Measurements from ENCODE around the gene MOCOS.
"Not testable (repeated sequence)": the region's sequence is repeated elsewhere in the genome, so short reads cannot be mapped to it uniquely, and the experiment has no call there.

The MOCOS gene, protein sequence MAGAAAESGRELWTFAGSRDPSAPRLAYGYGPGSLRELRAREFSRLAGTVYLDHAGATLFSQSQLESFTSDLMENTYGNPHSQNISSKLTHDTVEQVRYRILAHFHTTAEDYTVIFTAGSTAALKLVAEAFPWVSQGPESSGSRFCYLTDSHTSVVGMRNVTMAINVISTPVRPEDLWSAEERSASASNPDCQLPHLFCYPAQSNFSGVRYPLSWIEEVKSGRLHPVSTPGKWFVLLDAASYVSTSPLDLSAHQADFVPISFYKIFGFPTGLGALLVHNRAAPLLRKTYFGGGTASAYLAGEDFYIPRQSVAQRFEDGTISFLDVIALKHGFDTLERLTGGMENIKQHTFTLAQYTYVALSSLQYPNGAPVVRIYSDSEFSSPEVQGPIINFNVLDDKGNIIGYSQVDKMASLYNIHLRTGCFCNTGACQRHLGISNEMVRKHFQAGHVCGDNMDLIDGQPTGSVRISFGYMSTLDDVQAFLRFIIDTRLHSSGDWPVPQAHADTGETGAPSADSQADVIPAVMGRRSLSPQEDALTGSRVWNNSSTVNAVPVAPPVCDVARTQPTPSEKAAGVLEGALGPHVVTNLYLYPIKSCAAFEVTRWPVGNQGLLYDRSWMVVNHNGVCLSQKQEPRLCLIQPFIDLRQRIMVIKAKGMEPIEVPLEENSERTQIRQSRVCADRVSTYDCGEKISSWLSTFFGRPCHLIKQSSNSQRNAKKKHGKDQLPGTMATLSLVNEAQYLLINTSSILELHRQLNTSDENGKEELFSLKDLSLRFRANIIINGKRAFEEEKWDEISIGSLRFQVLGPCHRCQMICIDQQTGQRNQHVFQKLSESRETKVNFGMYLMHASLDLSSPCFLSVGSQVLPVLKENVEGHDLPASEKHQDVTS

GRCh38 chr18:36187193-36187825, at the start of gene MOCOS:
MOCOS (plus strand) TSS chr18:36187497; CDS start chr18:36187540, 43 bp downstream.
- in situ Hi-C loops (cut with HindIII; ENCODE audit: low sequenced_read_pairs): no loop called here

- in situ Hi-C loops (cut with HindIII; ENCODE audit: low sequenced_read_pairs): no loop called here
These were observed 48.1 kb upstream of the MOCOS start for GRCh38 chr18:36139245-36139644.

- in situ Hi-C loops (cut with HindIII; ENCODE audit: low sequenced_read_pairs): no loop called here
These were observed 45.7 kb upstream of the MOCOS start for GRCh38 chr18:36141576-36141975.

GRCh38 chr18:36142751-36143150, 44.5 kb upstream of the MOCOS start:
- in situ Hi-C loops (cut with HindIII; ENCODE audit: low sequenced_read_pairs): no loop called here

DNA sequence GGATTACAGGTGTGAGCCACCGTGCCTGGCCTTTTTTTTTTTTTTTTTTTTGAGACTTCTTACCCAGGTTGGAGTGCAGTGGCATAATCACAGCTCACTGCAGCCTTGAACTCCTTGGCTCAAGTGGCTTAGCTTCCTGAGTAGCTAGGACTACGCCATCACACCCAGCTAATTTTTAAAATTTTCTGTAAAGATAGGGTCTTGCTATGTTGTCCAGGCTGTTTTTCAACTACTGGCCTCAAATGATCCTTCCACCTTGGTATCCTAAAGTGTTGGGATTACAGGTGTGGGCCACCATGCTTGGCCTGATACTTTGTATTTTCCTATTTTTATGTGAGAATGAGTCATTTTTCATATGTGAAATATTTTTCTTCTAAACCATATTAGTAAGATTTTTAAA, 43.9 kb upstream of the MOCOS start:
- in situ Hi-C loops (cut with HindIII; ENCODE audit: low sequenced_read_pairs): no loop called here

- in situ Hi-C loops (cut with HindIII; ENCODE audit: low sequenced_read_pairs): no loop called here
These were observed 37.6 kb upstream of the MOCOS start for GRCh38 chr18:36149514-36150289.

DNA sequence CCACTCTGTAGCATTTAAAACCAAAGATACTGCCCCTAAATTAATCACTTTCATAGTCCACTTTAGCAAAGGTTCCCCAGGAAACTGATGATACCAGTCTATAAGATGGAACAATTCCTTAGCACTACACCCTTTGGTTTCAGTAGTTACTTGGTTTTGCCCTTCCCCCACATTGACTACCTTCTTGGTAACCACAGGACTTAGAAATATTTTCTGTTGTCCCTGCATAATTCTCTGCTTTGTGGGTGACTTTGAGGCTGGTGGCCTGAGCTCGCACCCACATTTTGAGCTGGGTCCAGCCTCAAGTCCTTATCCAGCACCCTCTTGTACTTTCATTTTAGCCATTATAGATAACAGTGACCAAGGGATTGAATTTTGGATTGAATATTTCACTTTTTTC, 34.5 kb upstream of the MOCOS start:
- in situ Hi-C loops (cut with HindIII; ENCODE audit: low sequenced_read_pairs): no loop called here

DNA sequence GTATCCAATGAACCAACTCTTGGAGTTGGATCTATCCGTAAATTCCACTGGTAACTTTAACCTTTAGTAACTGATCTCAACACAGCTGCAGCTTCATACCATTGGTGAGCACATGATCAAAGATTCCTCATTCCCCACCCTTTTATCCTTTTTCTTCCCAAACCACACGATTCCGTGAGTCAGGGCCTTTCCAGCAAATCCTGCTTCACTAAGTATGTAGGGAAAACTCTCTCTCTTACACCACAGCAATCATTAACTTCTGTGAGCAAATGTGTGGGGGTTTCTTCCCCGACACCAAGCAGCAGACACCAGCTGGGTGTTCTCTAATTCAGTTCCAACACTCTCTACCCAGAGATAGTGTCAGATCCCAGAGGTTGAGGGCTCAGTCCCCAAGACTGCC, 34.1 kb upstream of the MOCOS start:
- in situ Hi-C loops (cut with HindIII; ENCODE audit: low sequenced_read_pairs): no loop called here

DNA sequence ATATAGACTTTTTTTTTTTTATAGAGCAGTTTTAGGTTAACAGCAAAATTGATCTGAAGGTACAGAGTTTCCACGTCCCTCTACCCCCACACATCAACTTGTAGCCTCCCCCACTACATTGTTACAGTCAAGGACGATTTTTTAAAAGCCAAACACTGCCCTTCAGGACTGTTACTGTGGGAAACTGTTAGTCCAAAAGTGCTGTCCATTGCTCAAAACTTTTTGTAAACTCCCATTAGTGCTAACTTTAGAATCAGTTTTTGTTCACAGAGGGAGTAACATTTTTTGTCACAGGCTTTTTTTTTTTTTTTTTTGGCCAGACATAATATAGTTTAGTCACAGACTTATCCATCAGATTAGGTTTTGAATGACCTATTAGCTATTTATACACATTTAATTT, 33.5 kb upstream of the MOCOS start:
- in situ Hi-C loops (cut with HindIII; ENCODE audit: low sequenced_read_pairs): no loop called here

- in situ Hi-C loops (cut with HindIII; ENCODE audit: low sequenced_read_pairs): no loop called here
These were observed 31.2 kb upstream of the MOCOS start for GRCh38 chr18:36155851-36156757.

GRCh38 chr18:36157441-36157840, 29.9 kb upstream of the MOCOS start:
- in situ Hi-C loops (cut with HindIII; ENCODE audit: low sequenced_read_pairs): no loop called here

GRCh38 chr18:36158266-36158867, 28.9 kb upstream of the MOCOS start:
- in situ Hi-C loops (cut with HindIII; ENCODE audit: low sequenced_read_pairs): no loop called here

GRCh38 chr18:36160959-36161371, 26.3 kb upstream of the MOCOS start:
- in situ Hi-C loops (cut with HindIII; ENCODE audit: low sequenced_read_pairs): no loop called here

DNA sequence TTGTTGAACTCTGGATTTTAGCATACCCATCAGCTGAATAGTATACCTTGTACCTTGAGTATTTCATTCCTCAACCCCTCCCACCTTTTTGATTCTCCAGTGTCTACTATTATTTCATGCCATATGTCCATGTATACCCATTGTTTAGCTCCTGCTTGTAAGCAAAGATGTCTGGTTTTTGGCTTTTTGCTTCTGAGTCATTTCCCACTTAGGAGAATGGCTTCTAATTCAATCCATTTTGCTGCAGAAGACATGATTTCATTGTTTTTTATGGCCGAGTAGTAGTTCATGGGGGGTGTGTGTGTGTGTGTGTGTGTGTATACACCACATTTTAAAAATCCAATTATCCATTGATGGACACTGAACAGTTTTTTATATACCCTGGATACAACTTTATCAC, 24.3 kb upstream of the MOCOS start:
- in situ Hi-C loops (cut with HindIII; ENCODE audit: low sequenced_read_pairs): no loop called here

DNA sequence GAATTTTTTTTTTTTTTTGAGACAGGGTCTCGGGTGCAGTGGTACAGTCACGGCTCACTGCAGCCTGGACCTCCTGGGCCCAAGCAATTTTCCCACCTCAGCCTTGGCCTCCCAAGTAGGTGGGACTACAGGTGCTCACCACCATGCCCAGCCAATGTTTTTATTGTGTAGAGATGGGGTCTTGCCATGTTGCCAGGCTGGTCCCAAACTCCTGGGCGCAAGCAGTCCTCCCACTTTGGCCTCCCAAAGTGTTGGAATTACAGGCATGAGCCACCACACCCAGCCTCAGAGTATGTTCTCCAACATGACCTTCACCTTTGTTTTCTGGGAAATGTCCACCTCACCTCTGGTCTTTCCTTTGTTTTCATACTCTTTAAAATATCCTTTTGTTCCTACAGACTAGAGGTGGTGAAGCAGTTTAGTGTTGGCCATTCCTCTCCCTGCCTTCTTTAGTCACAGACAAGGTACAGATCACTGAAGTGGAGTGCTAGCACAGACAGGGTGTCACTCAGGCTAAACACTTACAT, 19.5 kb upstream of the MOCOS start:
- in situ Hi-C loops (cut with HindIII; ENCODE audit: low sequenced_read_pairs): no loop called here

GRCh38 chr18:36168296-36168695, 19.0 kb upstream of the MOCOS start:
- in situ Hi-C loops (cut with HindIII; ENCODE audit: low sequenced_read_pairs): not testable (repeated sequence)

DNA sequence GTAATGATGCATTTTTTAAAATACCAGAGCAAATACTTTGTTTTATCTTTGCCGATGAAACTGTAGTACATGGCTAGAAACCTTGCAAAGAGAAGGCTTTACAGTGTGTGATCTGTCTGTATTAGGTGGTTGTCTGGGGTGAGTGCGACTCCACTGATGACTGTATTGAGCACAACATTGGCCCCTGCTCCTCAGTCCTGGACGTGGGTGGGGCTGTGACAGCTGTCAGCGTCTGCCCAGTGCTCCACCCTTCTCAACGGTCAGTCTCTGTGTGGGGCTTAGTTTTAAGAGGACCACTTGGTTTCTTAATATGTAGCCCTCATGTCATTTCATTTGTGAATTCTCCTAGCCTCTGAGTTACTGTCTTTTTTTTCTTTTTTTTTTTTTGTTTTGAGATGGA, 17.4 kb upstream of the MOCOS start:
- in situ Hi-C loops (cut with HindIII; ENCODE audit: low sequenced_read_pairs): no loop called here

DNA sequence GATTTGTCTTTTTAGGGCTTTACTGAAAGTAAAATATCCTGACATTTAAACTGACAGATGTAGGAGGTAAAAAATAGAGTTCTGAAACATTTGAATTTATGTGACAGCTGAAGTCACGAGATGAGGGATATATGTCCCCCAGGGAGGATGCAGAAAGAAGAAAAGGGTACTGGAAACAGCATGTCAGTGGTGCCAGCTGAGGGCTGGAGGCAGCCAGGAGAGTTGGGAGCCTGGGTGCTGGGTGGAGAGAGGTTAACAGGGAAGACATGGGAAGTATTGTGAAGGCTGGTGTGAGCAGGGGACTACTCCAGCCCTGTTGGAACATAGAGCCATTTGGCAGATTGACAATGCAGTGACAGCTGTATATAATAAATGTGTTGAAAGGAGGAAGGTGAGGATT, 11.8 kb upstream of the MOCOS start:
- in situ Hi-C loops (cut with HindIII; ENCODE audit: low sequenced_read_pairs): no loop called here

DNA sequence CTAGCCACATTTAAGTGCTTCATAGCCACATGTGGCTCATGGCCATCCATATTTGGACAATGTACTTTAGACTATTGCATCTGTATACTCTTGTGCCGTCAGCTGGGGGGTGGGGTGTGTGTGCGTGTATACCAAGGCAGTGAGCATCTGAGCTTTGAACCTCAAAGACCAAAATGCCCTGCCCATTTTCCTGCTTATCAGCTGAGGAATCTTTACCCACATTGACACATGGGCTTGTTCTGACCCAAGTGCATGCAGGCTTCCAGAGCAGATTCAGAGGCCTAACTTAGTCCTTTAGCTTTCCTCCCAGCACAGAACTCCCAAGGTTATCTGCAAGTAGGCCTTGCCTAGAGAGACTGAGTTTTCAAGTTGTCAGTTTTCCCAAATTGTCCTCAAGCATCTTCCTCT, 11.1 kb upstream of the MOCOS start:
- in situ Hi-C loops (cut with HindIII; ENCODE audit: low sequenced_read_pairs): no loop called here
